Measurements from ENCODE around the gene OGG1.

DNA sequence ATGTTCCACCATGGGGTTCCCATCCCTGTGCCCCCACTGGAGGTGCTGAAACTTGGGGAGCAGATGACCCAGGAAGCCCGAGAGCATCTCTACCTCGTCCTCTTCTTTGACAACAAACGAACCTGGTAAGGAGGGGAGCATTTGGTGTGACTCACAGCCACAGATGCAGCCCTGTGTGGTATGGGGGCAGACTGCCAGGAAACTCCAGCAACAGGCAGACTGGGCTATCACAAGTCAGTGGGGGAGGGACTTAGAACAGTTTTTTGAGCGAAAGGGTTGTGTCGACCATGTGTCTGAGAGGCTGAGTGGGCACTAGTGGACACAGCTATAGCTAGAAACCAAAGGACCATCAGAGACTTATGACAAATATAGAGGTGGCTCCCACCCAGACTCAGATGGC lies 3.4 kb upstream of the OGG1 start:
- TF ChIP-seq, protein P1, sequence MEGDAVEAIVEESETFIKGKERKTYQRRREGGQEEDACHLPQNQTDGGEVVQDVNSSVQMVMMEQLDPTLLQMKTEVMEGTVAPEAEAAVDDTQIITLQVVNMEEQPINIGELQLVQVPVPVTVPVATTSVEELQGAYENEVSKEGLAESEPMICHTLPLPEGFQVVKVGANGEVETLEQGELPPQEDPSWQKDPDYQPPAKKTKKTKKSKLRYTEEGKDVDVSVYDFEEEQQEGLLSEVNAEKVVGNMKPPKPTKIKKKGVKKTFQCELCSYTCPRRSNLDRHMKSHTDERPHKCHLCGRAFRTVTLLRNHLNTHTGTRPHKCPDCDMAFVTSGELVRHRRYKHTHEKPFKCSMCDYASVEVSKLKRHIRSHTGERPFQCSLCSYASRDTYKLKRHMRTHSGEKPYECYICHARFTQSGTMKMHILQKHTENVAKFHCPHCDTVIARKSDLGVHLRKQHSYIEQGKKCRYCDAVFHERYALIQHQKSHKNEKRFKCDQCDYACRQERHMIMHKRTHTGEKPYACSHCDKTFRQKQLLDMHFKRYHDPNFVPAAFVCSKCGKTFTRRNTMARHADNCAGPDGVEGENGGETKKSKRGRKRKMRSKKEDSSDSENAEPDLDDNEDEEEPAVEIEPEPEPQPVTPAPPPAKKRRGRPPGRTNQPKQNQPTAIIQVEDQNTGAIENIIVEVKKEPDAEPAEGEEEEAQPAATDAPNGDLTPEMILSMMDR (conservative IDR thresholded peaks at IDR 0.05; ENCODE audit: low read depth, low read length), result no peak
- TF ChIP-seq EZH2 (IDR thresholded peaks at IDR 0.05; ENCODE audit: low read length, unreplicated experiment), result no peak

All from PC-3 (cell line).